Progenitor cell of endocrine pancreas (in vitro differentiated cells): ENCODE measurements around the gene CHID1. TPM values are rescaled to one million over a fixed set of nuclear protein-coding genes. Genes with fewer than 3 reads are reported as not detected.

Experiments used
- DNase-seq: peaks from one replicate; pipeline ENCODE4 v3.0.0; 2021; ENCODE audit warnings: low spot score; ENCODE audit not compliant: unreplicated experiment
- H3K27ac Mint-ChIP-seq: 2 replicates; pipeline ENCODE4 v1.8.0; 2021; ENCODE audit warnings: mild to moderate bottlenecking, moderate library complexity, mixed read lengths
- H3K27me3 Mint-ChIP-seq: 2 replicates; pipeline ENCODE4 v1.8.0; 2021; ENCODE audit warnings: mixed read lengths
- H3K36me3 Mint-ChIP-seq: 2 replicates; pipeline ENCODE4 v1.8.0; 2022; ENCODE audit warnings: mixed read lengths; ENCODE audit not compliant: insufficient read depth
- H3K4me1 Mint-ChIP-seq: 2 replicates; pipeline ENCODE4 v1.8.0; 2021; ENCODE audit warnings: low read depth, mixed read lengths
- H3K4me3 Mint-ChIP-seq: 2 replicates; pipeline ENCODE4 v1.8.0; 2021; ENCODE audit warnings: low read depth, mild to moderate bottlenecking, moderate library complexity, mixed read lengths
- H3K9me3 Mint-ChIP-seq: 2 replicates; pipeline ENCODE4 v1.8.0; 2021; ENCODE audit warnings: low read depth, mixed read lengths
- CTCF ChIP-seq: fragments of 200-600 bp; sonication (generic); IDR thresholded peaks from one replicate; pipeline ENCODE4 v1.5.0; 2021; ENCODE audit warnings: antibody characterized with exemption, mild to moderate bottlenecking; ENCODE audit not compliant: unreplicated experiment
- total RNA-seq: library from RNA; stranded (reverse); gene quantifications from 2 replicates; pipeline ENCODE4 v1.2.1, GENCODE V29; 2021

Gene CHID1
- total RNA-seq, 1 donor from 2014 or later = 87.0 TPM

GRCh38 chr11:868802-869201 is 41.8 kb downstream of the CHID1 start:
- no peak for DNase-seq
- H3K27me3 Mint-ChIP-seq = no peaks in the 10 kb centered on the region
- no peak overlapping the region for H3K27ac Mint-ChIP-seq
- no peaks in the 10 kb centered on the region for H3K4me1 Mint-ChIP-seq
- peaks cover 3% of the 10 kb centered on the region for H3K36me3 Mint-ChIP-seq
- H3K4me3 Mint-ChIP-seq = no peak overlapping the region
- TF ChIP-seq CTCF = no peak
- H3K9me3 Mint-ChIP-seq = no peaks in the 10 kb centered on the region

GRCh38 chr11:868394-868793 is 42.2 kb downstream of the CHID1 start:
- Mint-ChIP-seq H3K4me1 (no peaks in the 10 kb centered on the region), H3K27ac (no peak overlapping the region), H3K27me3 (no peaks in the 10 kb centered on the region), H3K36me3 (no peaks in the 10 kb centered on the region), H3K4me3 (no peak overlapping the region), H3K9me3 (no peaks in the 10 kb centered on the region)
- no peak for DNase-seq
- TF ChIP-seq CTCF = no peak

GRCh38 chr11:867856-868358 is 42.7 kb downstream of the CHID1 start:
- no peak for TF ChIP-seq CTCF
- DNase-seq = no peak
- no peaks in the 10 kb centered on the region for H3K9me3 Mint-ChIP-seq
- H3K36me3 Mint-ChIP-seq = no peaks in the 10 kb centered on the region
- H3K27me3 Mint-ChIP-seq = no peaks in the 10 kb centered on the region
- H3K27ac Mint-ChIP-seq = no peak overlapping the region
- peaks cover 2% of the 10 kb centered on the region for H3K4me1 Mint-ChIP-seq
- H3K4me3 Mint-ChIP-seq = no peak overlapping the region

- Mint-ChIP-seq H3K27ac (no peak overlapping the region), H3K4me3 (no peak overlapping the region), H3K27me3 (no peaks in the 10 kb centered on the region), H3K4me1 (peaks cover 2% of the 10 kb centered on the region), H3K9me3 (no peaks in the 10 kb centered on the region), H3K36me3 (no peaks in the 10 kb centered on the region)
- no peak for DNase-seq
- TF ChIP-seq CTCF = no peak
These were observed 44.1 kb downstream of the CHID1 start for GRCh38 chr11:866481-866880.

GRCh38 chr11:865462-866430 is 44.9 kb downstream of the CHID1 start:
- no peak for TF ChIP-seq CTCF
- Mint-ChIP-seq H3K27ac (no peak overlapping the region), H3K36me3 (no peaks in the 10 kb centered on the region), H3K9me3 (no peaks in the 10 kb centered on the region), H3K4me3 (no peak overlapping the region), H3K4me1 (peaks cover 2% of the 10 kb centered on the region), H3K27me3 (no peaks in the 10 kb centered on the region)
- DNase-seq = no peak
